Measurements from ENCODE around the gene USP6. TPM values are rescaled to one million over a fixed set of nuclear protein-coding genes. Genes with fewer than 3 reads are reported as not detected.
"Not testable (repeated sequence)": the region's sequence is repeated elsewhere in the genome, so short reads cannot be mapped to it uniquely, and the experiment has no call there.

USP6 gene
- 0.54 TPM for polyA plus RNA-seq
- long read RNA-seq, donor 1, result 0 reads
- long read RNA-seq, donor 2, result 0 reads
- long read RNA-seq, donor 3, result 0 reads
- long read RNA-seq, donor 4, result 0 reads
- long read RNA-seq, donor 5, result 0 reads
- long read RNA-seq, donor 6, result 0 reads
- long read RNA-seq, donor 7, result 0 reads
- long read RNA-seq, donor 8, result 0 reads
- long read RNA-seq, donor 9, partial matches to known transcripts, result 5 of 5 reads
- long read RNA-seq, donor 9, other reads (novel, unspliced or antisense), result 0 of 5 reads
- long read RNA-seq, donor 10, result 0 reads
- long read RNA-seq, donor 11, result 0 reads

DNA sequence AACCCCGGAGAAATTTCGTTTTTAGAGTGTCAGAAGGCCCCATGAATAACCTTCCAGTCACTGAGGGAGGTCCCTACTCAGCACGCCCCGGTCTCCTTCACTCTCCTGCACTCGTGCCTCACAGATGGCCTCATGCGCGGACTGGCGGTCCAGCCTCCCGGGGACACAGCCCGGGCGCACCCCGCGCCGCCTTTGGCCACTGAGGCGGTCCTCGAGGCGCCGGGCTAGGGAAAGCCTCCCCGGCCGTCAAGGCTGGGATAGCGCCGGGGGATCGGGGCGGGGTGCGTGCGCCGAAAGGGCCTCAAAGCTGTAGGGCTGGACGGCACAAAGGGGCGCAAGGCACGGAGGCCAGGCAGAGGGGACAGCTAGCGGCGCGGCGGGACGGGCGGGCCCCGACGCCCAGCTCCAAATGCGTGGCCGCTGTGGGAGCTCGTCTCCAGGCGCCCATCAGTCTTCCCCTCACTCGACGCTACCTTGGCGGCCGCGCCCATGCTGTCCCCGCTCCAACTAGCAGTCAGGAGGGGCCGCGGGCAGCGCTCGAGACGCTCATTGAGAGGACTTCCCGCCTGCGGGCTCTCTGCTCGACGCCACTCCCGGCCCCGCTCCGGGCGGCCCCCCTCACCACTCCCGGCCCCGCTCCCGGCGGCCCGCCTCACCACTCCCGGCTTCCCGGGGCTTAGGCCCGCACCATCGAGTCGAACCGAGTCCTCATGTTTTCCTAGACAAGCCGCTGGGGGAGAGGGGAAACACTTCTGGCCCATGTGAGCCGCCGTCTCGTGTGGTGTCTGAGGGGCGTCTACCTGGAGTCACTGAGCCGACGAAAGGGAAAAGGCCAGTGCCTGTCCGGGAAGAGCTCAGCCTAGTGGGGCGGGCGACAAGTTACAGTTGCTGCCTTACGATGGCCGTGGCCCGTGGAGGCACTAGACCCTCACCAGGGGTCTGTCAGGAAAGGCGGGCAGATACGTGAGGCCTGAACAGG is at the start of gene USP6:
Gene USP6 (plus strand): TSS at position 360 of the 979 bp plus-strand sequence. CDS start 14,336 bp downstream, outside the sequence.
- Histone ChIP-seq H3K27ac (ENCODE audit: low read length) (no peak within 1 kb of the TSS), H3K9me3 (ENCODE audit: control insufficient read depth, low read depth, low read length) (peaks cover 14% of the 10 kb centered on the region), H3K4me1 (ENCODE audit: control insufficient read depth, insufficient read depth, low read length) (peaks cover 3% of the 10 kb centered on the region), H3K27me3 (ENCODE audit: control insufficient read depth, insufficient read depth, low read length) (peaks cover 44% of the 10 kb centered on the region), H3K36me3 (ENCODE audit: control insufficient read depth, insufficient read depth, low read length) (no peaks in the 10 kb centered on the region), H3K4me3 (ENCODE audit: low read length) (no peak within 1 kb of the TSS)
- peak in 1 of 2 donors; percentile 12 for DNase-seq
- WGBS (ENCODE audit: insufficient coverage, low lambda C conversion rate), result no CpG with 5 or more reads among the region's 87 CpGs

DNA sequence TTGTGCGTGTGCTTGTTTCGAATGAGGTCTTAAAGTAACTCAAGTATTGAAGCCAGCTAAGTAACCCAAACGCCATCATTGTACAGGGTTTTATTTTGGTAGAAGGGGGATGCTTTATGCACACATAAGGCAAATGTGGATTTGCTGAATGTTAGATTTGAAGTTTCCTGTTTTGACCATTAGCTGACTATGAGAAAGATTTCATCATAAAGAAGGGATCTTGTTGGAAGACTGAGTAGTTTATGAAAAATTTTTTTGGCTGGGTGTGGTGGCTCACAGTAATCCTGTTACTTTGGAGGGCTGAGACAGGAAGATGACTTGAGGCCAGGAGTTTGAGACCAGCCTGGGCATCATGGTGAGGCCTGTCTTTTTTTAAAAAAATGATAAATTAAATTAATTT is 47.6 kb upstream of the USP6 start:
- Histone ChIP-seq H3K4me1 (ENCODE audit: control insufficient read depth, insufficient read depth, low read length) (no peaks in the 10 kb centered on the region), H3K27ac (ENCODE audit: low read length) (no peak overlapping the region), H3K9me3 (ENCODE audit: control insufficient read depth, low read depth, low read length) (no peaks in the 10 kb centered on the region), H3K36me3 (ENCODE audit: control insufficient read depth, insufficient read depth, low read length) (no peaks in the 10 kb centered on the region), H3K27me3 (ENCODE audit: control insufficient read depth, insufficient read depth, low read length) (no peaks in the 10 kb centered on the region), H3K4me3 (ENCODE audit: low read length) (no peak overlapping the region)
- WGBS (ENCODE audit: insufficient coverage, low lambda C conversion rate), result no CpG with 5 or more reads among the region's 3 CpGs
- no peak for DNase-seq

- Histone ChIP-seq H3K4me3 (ENCODE audit: low read length) (no peak overlapping the region), H3K9me3 (ENCODE audit: control insufficient read depth, low read depth, low read length) (no peaks in the 10 kb centered on the region), H3K27me3 (ENCODE audit: control insufficient read depth, insufficient read depth, low read length) (no peaks in the 10 kb centered on the region), H3K27ac (ENCODE audit: low read length) (no peak overlapping the region), H3K36me3 (ENCODE audit: control insufficient read depth, insufficient read depth, low read length) (no peaks in the 10 kb centered on the region), H3K4me1 (ENCODE audit: control insufficient read depth, insufficient read depth, low read length) (no peaks in the 10 kb centered on the region)
- WGBS (ENCODE audit: insufficient coverage, low lambda C conversion rate), result 100% methylated on average over 2 of the region's 4 CpGs
- DNase-seq, result no peak
These were observed 46.1 kb upstream of the USP6 start for GRCh38 chr17:5069724-5070123.

DNA sequence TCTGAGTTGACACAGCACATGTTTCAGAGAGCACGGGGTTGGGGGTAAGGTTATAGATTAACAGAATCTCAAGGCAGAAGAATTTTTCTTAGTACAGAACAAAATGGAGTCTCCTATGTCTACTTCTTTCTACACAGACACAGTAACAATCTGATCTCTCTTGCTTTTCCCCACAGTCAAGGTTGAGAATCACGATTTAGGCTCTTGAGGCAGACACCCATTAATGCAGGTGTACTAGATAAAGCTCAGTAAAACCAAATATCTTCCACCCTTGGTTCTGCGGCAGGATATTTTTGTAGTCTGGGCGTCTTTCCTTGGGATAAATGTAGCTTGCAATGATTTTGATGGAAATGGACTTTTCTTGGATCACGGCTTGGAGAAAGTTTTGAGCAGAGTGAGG is 40.4 kb upstream of the USP6 start:
- WGBS (ENCODE audit: insufficient coverage, low lambda C conversion rate), result 80% methylated on average over 1 of the region's 5 CpGs
- DNase-seq; H3K27ac ChIP-seq (ENCODE audit: low read length); H3K36me3 ChIP-seq (ENCODE audit: control insufficient read depth, insufficient read depth, low read length); H3K4me1 ChIP-seq (ENCODE audit: control insufficient read depth, insufficient read depth, low read length); H3K9me3 ChIP-seq (ENCODE audit: control insufficient read depth, low read depth, low read length); H3K27me3 ChIP-seq (ENCODE audit: control insufficient read depth, insufficient read depth, low read length); H3K4me3 ChIP-seq (ENCODE audit: low read length): not testable (repeated sequence)

DNA sequence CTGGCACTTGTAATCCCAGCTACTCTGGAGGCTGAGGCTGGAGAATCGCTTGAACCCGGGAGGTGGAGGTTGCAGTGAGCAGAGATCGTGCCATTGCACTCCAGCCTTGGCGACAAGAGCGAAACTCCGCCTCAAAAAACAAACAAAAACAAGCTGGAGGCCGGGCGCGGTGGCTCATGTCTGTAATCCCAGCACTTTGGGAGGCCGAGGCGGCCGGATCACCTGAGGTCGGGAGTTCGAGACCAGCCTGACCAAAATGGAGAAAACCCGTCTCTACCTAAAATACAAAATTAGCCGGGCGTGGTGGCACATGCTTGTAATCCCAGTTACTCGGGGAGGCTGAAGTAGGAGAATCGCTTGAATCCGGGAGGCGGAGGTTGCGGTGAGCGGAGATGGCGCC is 38.6 kb upstream of the USP6 start:
- H3K36me3 ChIP-seq (ENCODE audit: control insufficient read depth, insufficient read depth, low read length); H3K27me3 ChIP-seq (ENCODE audit: control insufficient read depth, insufficient read depth, low read length); DNase-seq; H3K4me1 ChIP-seq (ENCODE audit: control insufficient read depth, insufficient read depth, low read length); H3K27ac ChIP-seq (ENCODE audit: low read length): not testable (repeated sequence)
- Histone ChIP-seq H3K4me3 (ENCODE audit: low read length) (peak overlapping the region; percentile 86), H3K9me3 (ENCODE audit: control insufficient read depth, low read depth, low read length) (peaks cover 10% of the 10 kb centered on the region)
- 100% methylated on average over 7 of the region's 24 CpGs for WGBS (ENCODE audit: insufficient coverage, low lambda C conversion rate)

GRCh38 chr17:5077781-5078105 is 38.1 kb upstream of the USP6 start:
- WGBS (ENCODE audit: insufficient coverage, low lambda C conversion rate), result 40% methylated on average over 1 of the region's 14 CpGs
- H3K27me3 ChIP-seq (ENCODE audit: control insufficient read depth, insufficient read depth, low read length), result no peaks in the 10 kb centered on the region
- H3K4me3 ChIP-seq (ENCODE audit: low read length), result peak overlapping the region; percentile 86
- H3K9me3 ChIP-seq (ENCODE audit: control insufficient read depth, low read depth, low read length), result peaks cover 14% of the 10 kb centered on the region
- H3K27ac ChIP-seq (ENCODE audit: low read length), result peak overlapping the region; percentile 75
- H3K4me1 ChIP-seq (ENCODE audit: control insufficient read depth, insufficient read depth, low read length), result peaks cover 8% of the 10 kb centered on the region
- peaks cover 6% of the 10 kb centered on the region for H3K36me3 ChIP-seq (ENCODE audit: control insufficient read depth, insufficient read depth, low read length)
- DNase-seq, result peak in 1 of 2 donors; percentile 3

DNA sequence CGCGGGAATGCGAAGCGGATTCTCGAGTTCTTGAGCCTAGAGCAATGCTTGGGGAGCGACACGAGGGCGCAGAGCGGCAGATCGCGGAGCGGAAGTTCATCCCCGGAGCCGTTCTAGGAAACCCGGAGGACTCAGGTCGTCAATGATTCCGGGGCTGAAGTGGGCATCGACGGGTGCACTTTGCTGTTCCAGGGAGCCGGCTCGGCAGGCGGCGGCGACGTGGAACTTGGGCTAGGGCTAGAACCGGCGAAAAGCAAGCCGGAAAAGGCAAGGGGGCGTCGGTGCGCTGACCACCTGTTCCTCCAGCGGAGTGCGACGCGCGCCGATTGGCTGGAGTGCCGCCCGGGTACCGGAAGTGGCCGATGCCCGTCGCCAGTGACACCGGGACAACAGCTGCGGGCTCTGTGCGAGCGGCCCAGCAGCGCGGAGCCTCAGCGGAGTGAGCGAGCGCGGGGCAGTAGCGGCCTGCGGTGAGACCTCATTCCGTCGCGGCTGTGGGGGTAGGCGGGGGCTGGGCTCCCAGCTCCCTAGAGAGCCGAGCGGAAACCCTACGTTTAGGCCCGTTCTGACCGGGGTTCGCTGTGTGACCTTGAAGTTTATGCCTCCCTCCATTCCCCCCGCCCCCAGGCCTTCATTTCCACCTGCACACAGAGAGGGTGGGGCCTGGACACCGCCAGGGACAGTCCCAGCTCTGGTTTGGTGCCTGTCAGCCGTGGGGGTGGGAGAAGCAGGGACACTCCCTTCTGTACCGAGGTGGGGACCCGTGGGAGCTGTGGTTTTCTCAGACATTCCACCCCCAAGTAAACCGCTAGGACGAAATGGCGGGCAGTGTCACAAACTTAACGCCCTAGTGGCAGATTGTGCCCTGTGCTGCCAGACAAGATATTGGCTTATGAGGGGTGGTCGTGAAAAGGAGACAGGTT is 37.5 kb upstream of the USP6 start, which contains the start of gene ZFP3:
Gene ZFP3 (plus strand): TSS at position 362 of the 923 bp plus-strand sequence. CDS start 13,038 bp downstream, outside the sequence.
- WGBS (ENCODE audit: insufficient coverage, low lambda C conversion rate), result 0% methylated on average over 1 of the region's 75 CpGs
- peaks cover 18% of the 10 kb centered on the region for H3K9me3 ChIP-seq (ENCODE audit: control insufficient read depth, low read depth, low read length)

GRCh38 chr17:5080591-5080990 is 35.2 kb upstream of the USP6 start:
- Histone ChIP-seq H3K9me3 (ENCODE audit: control insufficient read depth, low read depth, low read length) (peaks cover 39% of the 10 kb centered on the region), H3K27ac (ENCODE audit: low read length) (no peak overlapping the region), H3K36me3 (ENCODE audit: control insufficient read depth, insufficient read depth, low read length) (peaks cover 11% of the 10 kb centered on the region), H3K27me3 (ENCODE audit: control insufficient read depth, insufficient read depth, low read length) (no peaks in the 10 kb centered on the region), H3K4me3 (ENCODE audit: low read length) (no peak overlapping the region), H3K4me1 (ENCODE audit: control insufficient read depth, insufficient read depth, low read length) (peaks cover 6% of the 10 kb centered on the region)
- DNase-seq, result no peak
- 90% methylated on average over 2 of the region's 3 CpGs for WGBS (ENCODE audit: insufficient coverage, low lambda C conversion rate)

More for the DNA sequence above, 37.5 kb upstream of the USP6 start, which contains the start of gene ZFP3:
- Histone ChIP-seq H3K36me3 (ENCODE audit: control insufficient read depth, insufficient read depth, low read length) (peaks cover 6% of the 10 kb centered on the region), H3K4me1 (ENCODE audit: control insufficient read depth, insufficient read depth, low read length) (peaks cover 8% of the 10 kb centered on the region), H3K27ac (ENCODE audit: low read length) (peak within 1 kb of the TSS; percentile 75), H3K27me3 (ENCODE audit: control insufficient read depth, insufficient read depth, low read length) (no peaks in the 10 kb centered on the region), H3K4me3 (ENCODE audit: low read length) (peak within 1 kb of the TSS; percentile 86)
- DNase-seq, result peak; percentile 75 to 97

- H3K27ac ChIP-seq (ENCODE audit: low read length), result no peak overlapping the region
- no peak for DNase-seq
- WGBS (ENCODE audit: insufficient coverage, low lambda C conversion rate), result no CpG with 5 or more reads among the region's 6 CpGs
- H3K27me3 ChIP-seq (ENCODE audit: control insufficient read depth, insufficient read depth, low read length), result peaks cover 6% of the 10 kb centered on the region
- no peak overlapping the region for H3K4me3 ChIP-seq (ENCODE audit: low read length)
- H3K9me3 ChIP-seq (ENCODE audit: control insufficient read depth, low read depth, low read length), result peaks cover 62% of the 10 kb centered on the region
- H3K4me1 ChIP-seq (ENCODE audit: control insufficient read depth, insufficient read depth, low read length), result no peaks in the 10 kb centered on the region
- peaks cover 39% of the 10 kb centered on the region for H3K36me3 ChIP-seq (ENCODE audit: control insufficient read depth, insufficient read depth, low read length)
These were observed 23.4 kb upstream of the USP6 start for GRCh38 chr17:5092218-5093010.

Measured in large intestine (tissue), 12 donors.